Measurements from ENCODE around the gene CCDC148. TPM values are rescaled to one million over a fixed set of nuclear protein-coding genes. Genes with fewer than 3 reads are reported as not detected.
"Not testable (repeated sequence)": the region's sequence is repeated elsewhere in the genome, so short reads cannot be mapped to it uniquely, and the experiment has no call there.

Gene CCDC148
- polyA plus RNA-seq, 1 experiment, result 0.22 TPM

DNA sequence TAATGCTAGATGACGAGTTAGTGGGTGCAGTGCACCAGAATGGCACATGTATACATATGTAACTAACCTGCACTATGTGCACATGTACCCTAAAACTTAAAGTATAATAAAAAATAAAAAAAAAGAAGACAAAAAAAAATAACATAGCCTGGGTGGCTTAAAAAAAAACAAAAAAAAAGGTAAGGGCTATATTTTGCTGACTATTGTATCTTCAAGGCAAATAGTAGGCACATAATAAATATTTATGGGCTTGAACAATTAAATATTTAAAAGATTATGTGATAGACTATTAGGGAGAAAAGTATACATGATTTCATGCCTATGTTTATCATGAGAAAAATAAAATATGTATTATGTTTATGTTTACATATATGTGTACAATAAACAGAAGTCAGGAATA, 99.4 kb downstream of the CCDC148 start:
- Histone ChIP-seq H3K27ac (ENCODE audit: low read depth, low read length) (no peak overlapping the region), H3K27me3 (ENCODE audit: control insufficient read depth, insufficient read depth, low read length) (no peaks in the 10 kb centered on the region), H3K4me3 (ENCODE audit: low read depth, low read length) (no peak overlapping the region), H3K9me3 (ENCODE audit: control insufficient read depth, insufficient read depth, low read length) (no peaks in the 10 kb centered on the region)
- CTCF ChIA-PET, result no interaction called here
- no peak for TF ChIP-seq CTCF (IDR thresholded peaks at IDR 0.05; ENCODE audit: low read depth, low read length)
- POLR2A ChIA-PET, result no interaction called here
- DNase-seq (ENCODE audit: low read depth, low spot score), result no peak

- H3K27ac ChIP-seq (ENCODE audit: low read depth, low read length); POLR2A ChIA-PET; H3K27me3 ChIP-seq (ENCODE audit: control insufficient read depth, insufficient read depth, low read length); CTCF ChIA-PET; DNase-seq (ENCODE audit: low read depth, low spot score); H3K4me3 ChIP-seq (ENCODE audit: low read depth, low read length); H3K9me3 ChIP-seq (ENCODE audit: control insufficient read depth, insufficient read depth, low read length): not testable (repeated sequence)
Observed at GRCh38 chr2:158351466-158351816, 105.1 kb downstream of the CCDC148 start.

GRCh38 chr2:158350751-158351465, 105.6 kb downstream of the CCDC148 start:
- DNase-seq (ENCODE audit: low read depth, low spot score); H3K27ac ChIP-seq (ENCODE audit: low read depth, low read length); H3K4me3 ChIP-seq (ENCODE audit: low read depth, low read length); CTCF ChIA-PET; POLR2A ChIA-PET; H3K9me3 ChIP-seq (ENCODE audit: control insufficient read depth, insufficient read depth, low read length); H3K27me3 ChIP-seq (ENCODE audit: control insufficient read depth, insufficient read depth, low read length): not testable (repeated sequence)

GRCh38 chr2:158346032-158346431, 110.5 kb downstream of the CCDC148 start:
- Histone ChIP-seq H3K27me3 (ENCODE audit: control insufficient read depth, insufficient read depth, low read length) (no peaks in the 10 kb centered on the region), H3K27ac (ENCODE audit: low read depth, low read length) (no peak overlapping the region), H3K9me3 (ENCODE audit: control insufficient read depth, insufficient read depth, low read length) (no peaks in the 10 kb centered on the region), H3K4me3 (ENCODE audit: low read depth, low read length) (no peak overlapping the region)
- no peak for TF ChIP-seq CTCF (IDR thresholded peaks at IDR 0.05; ENCODE audit: low read depth, low read length)
- ChIA-PET POLR2A (no interaction called here), CTCF (interaction anchor here (1.1 kb wide), 1 partner anchor 400 kb away, joined by 3 read pairs; no protein-coding TSS in a partner anchor)
- no peak for DNase-seq (ENCODE audit: low read depth, low spot score)

- no peaks in the 10 kb centered on the region for H3K9me3 ChIP-seq (ENCODE audit: control insufficient read depth, insufficient read depth, low read length)
- DNase-seq (ENCODE audit: low read depth, low spot score), result no peak
- POLR2A ChIA-PET, result no interaction called here
- CTCF ChIA-PET, result no interaction called here
- no peak overlapping the region for H3K27ac ChIP-seq (ENCODE audit: low read depth, low read length)
- no peak overlapping the region for H3K4me3 ChIP-seq (ENCODE audit: low read depth, low read length)
- TF ChIP-seq CTCF (IDR thresholded peaks at IDR 0.05; ENCODE audit: low read depth, low read length), result no peak
- H3K27me3 ChIP-seq (ENCODE audit: control insufficient read depth, insufficient read depth, low read length), result no peaks in the 10 kb centered on the region
Observed at GRCh38 chr2:158339513-158339912, 117.0 kb downstream of the CCDC148 start.

DNA sequence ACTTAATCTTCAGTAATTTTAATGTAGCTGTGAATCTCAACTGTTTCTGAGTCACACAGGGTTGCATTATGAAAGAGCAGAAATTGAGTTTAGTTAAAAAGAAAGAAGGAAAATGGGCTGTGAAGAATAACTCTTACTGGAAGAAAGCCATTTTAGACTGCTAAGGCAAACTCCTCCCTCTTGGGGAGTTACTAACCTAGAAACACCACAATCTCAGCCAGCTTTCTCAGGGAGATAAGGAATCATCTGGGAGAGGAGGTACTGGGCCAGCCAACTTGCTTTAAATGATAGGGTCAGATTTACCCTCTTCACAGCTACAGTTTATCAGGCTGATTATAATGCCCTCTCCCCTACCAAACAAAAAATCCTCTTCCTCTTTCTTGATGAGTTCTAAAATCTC, 119.5 kb downstream of the CCDC148 start:
- H3K27ac ChIP-seq (ENCODE audit: low read depth, low read length), result no peak overlapping the region
- no peak for DNase-seq (ENCODE audit: low read depth, low spot score)
- CTCF ChIA-PET, result no interaction called here
- H3K4me3 ChIP-seq (ENCODE audit: low read depth, low read length), result no peak overlapping the region
- POLR2A ChIA-PET, result no interaction called here
- TF ChIP-seq CTCF (IDR thresholded peaks at IDR 0.05; ENCODE audit: low read depth, low read length), result no peak
- no peaks in the 10 kb centered on the region for H3K9me3 ChIP-seq (ENCODE audit: control insufficient read depth, insufficient read depth, low read length)
- no peaks in the 10 kb centered on the region for H3K27me3 ChIP-seq (ENCODE audit: control insufficient read depth, insufficient read depth, low read length)

DNA sequence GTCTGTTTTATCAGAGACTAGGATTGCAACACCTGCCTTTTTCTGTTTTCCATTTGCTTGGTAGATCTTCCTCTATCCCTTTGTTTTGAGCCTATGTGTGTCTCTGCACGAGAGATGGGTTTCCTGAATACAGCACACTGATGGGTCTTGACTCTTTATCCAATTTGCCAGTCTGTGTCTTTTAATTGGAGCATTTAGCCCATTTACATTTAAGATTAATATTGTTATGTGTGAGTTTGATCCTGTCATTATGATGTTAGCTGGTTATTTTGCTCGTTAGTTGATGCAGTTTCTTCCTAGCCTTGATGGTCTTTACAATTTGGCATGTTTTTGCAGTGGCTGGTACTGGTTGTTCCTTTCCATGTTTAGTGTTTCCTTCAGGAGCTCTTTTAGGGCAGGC, 124.8 kb downstream of the CCDC148 start:
- POLR2A ChIA-PET; H3K9me3 ChIP-seq (ENCODE audit: control insufficient read depth, insufficient read depth, low read length); H3K4me3 ChIP-seq (ENCODE audit: low read depth, low read length); CTCF ChIA-PET; DNase-seq (ENCODE audit: low read depth, low spot score); H3K27me3 ChIP-seq (ENCODE audit: control insufficient read depth, insufficient read depth, low read length); H3K27ac ChIP-seq (ENCODE audit: low read depth, low read length): not testable (repeated sequence)
